Neural cell (in vitro differentiated cells): ENCODE measurements around the gene DOCK10. TPM values are rescaled to one million over a fixed set of nuclear protein-coding genes. Genes with fewer than 3 reads are reported as not detected.

Experiments
- H2AFZ ChIP-seq: fragments of 200-600, 300-800 bp; sonication (generic), shearing (Covaris generic); 2 replicates; pipeline ENCODE4 v1.6.0; 2014; ENCODE audit warnings: low read depth, mild to moderate bottlenecking, antibody characterized with exemption, low read length, moderate library complexity
- H3F3A ChIP-seq: fragments of 200-600 bp; shearing (Covaris generic); 2 replicates; pipeline ENCODE4 v1.6.1; 2016; ENCODE audit warnings: mild to moderate bottlenecking, moderate library complexity, mixed read lengths, antibody characterized with exemption, low read length; ENCODE audit not compliant: insufficient read depth, poor library complexity, severe bottlenecking
- H3K27ac ChIP-seq: fragments of 200-600, 300-800 bp; sonication (generic), shearing (Covaris generic); 2 replicates; pipeline ENCODE4 v1.5.1; 2014; ENCODE audit warnings: mild to moderate bottlenecking, low read length, moderate library complexity
- H3K27me3 ChIP-seq: fragments of 300-800, 200-600 bp; sonication (generic), shearing (Covaris generic); 2 replicates; pipeline ENCODE4 v1.6.0; 2014; ENCODE audit warnings: mild to moderate bottlenecking, low read depth, low read length, moderate library complexity; ENCODE audit not compliant: insufficient read depth
- H3K36me3 ChIP-seq: fragments of 300-800, 200-600 bp; sonication (generic), shearing (Covaris generic); 2 replicates; pipeline ENCODE4 v1.5.1; 2014; ENCODE audit warnings: mild to moderate bottlenecking, antibody characterized with exemption, low read length, moderate library complexity; ENCODE audit not compliant: insufficient read depth
- H3K4me2 ChIP-seq: fragments of 300-800, 200-600 bp; sonication (generic), shearing (Covaris generic); 2 replicates; pipeline ENCODE4 v1.6.0; 2014; ENCODE audit warnings: mild to moderate bottlenecking, low read length
- H3K4me3 ChIP-seq: fragments of 300-800, 200-600 bp; sonication (generic), shearing (Covaris generic); 2 replicates; pipeline ENCODE4 v1.5.1; 2014; ENCODE audit warnings: mild to moderate bottlenecking, low read length, moderate library complexity
- H3K79me2 ChIP-seq: fragments of 200-600 bp; shearing (Covaris generic); replicated peaks from 2 replicates; pipeline ENCODE4 v1.6.0; 2014; ENCODE audit warnings: mild to moderate bottlenecking, low read length, moderate library complexity; ENCODE audit not compliant: insufficient read depth
- H3K9ac ChIP-seq: fragments of 300-800, 200-600 bp; sonication (generic), shearing (Covaris generic); 2 replicates; pipeline ENCODE4 v1.6.1; 2016; ENCODE audit warnings: mild to moderate bottlenecking, low read length, mixed read lengths
- H3K9me2 ChIP-seq: fragments of 200-600 bp; shearing (Covaris generic); 2 replicates; pipeline ENCODE4 v1.6.1; 2016; ENCODE audit warnings: mild to moderate bottlenecking, low read length, mixed read lengths; ENCODE audit not compliant: insufficient read depth
- H3K9me3 ChIP-seq: fragments of 200-600, 300-800 bp; sonication (generic), shearing (Covaris generic); 2 replicates; pipeline ENCODE4 v1.6.1; 2016; ENCODE audit warnings: mild to moderate bottlenecking, mixed run types, low read length, moderate library complexity, mixed read lengths
- H4K20me1 ChIP-seq: fragments of 200-600 bp; shearing (Covaris generic); 2 replicates; pipeline ENCODE4 v1.6.1; 2016; ENCODE audit warnings: mild to moderate bottlenecking, mixed run types; ENCODE audit not compliant: insufficient read depth
- CTCF ChIP-seq: fragments of 450-650 bp; IDR thresholded peaks from 2 replicates; pipeline ENCODE4 v1.5.1; 2014; ENCODE audit warnings: antibody characterized with exemption, mild to moderate bottlenecking, moderate library complexity; ENCODE audit not compliant: poor library complexity, severe bottlenecking
- EP300 ChIP-seq: fragments of 450-650 bp; conservative IDR thresholded peaks from 2 replicates; pipeline ENCODE4 v1.6.1; 2014; ENCODE audit warnings: antibody characterized with exemption, mild to moderate bottlenecking, moderate library complexity; ENCODE audit not compliant: poor library complexity, severe bottlenecking
- EZH2 ChIP-seq: fragments of 200-600, 300-800 bp; shearing (Covaris generic), sonication (generic); IDR thresholded peaks from 2 replicates; pipeline ENCODE4 v1.6.1; 2014; ENCODE audit warnings: antibody characterized with exemption, low read length, borderline replicate concordance, mild to moderate bottlenecking; ENCODE audit not compliant: insufficient read depth, poor library complexity, severe bottlenecking
- MXI1 ChIP-seq: fragments of 450-650 bp; conservative IDR thresholded peaks from 2 replicates; pipeline ENCODE4 v1.6.1; 2014; ENCODE audit warnings: antibody characterized with exemption, mild to moderate bottlenecking; ENCODE audit not compliant: poor library complexity, severe bottlenecking
- POLR2AphosphoS5 ChIP-seq: IDR thresholded peaks from 2 replicates; pipeline ENCODE4 v1.6.1; 2012
- RAD21 ChIP-seq: fragments of 450-650 bp; conservative IDR thresholded peaks from 2 replicates; pipeline ENCODE4 v1.6.1; 2014; ENCODE audit warnings: antibody characterized with exemption, mild to moderate bottlenecking, moderate library complexity
- SMC3 ChIP-seq: fragments of 450-650 bp; conservative IDR thresholded peaks from 2 replicates; pipeline ENCODE4 v1.6.1; 2014; ENCODE audit warnings: antibody characterized with exemption, mild to moderate bottlenecking, moderate library complexity; ENCODE audit not compliant: poor library complexity
- TAF1 ChIP-seq: IDR thresholded peaks from 2 replicates; pipeline ENCODE4 v1.6.1; 2012; ENCODE audit warnings: low read depth
- polyA plus RNA-seq: library from polyadenylated mRNA; depleted of rRNA; stranded (reverse); fragments of >200 nt; gene quantifications from 2 replicates; pipeline ENCODE4 v1.2.3, GENCODE V29; 2014
- TF ChIP-seq, protein P1 (sequence below): IDR thresholded peaks from 2 replicates; pipeline ENCODE4 v1.6.1; 2012; ENCODE audit warnings: borderline replicate concordance

Gene DOCK10
- polyA plus RNA-seq, 1 donor from 2014 or later, result 0.37 TPM

GRCh38 chr2:224952936-224953657 is 89.2 kb downstream of the DOCK10 start:
- TF ChIP-seq CTCF, result no peak
- no peaks in the 10 kb centered on the region for H3K36me3 ChIP-seq
- H3K27me3 ChIP-seq, result no peaks in the 10 kb centered on the region
- no peaks in the 10 kb centered on the region for H3K79me2 ChIP-seq
- no peaks in the 10 kb centered on the region for H3K9me2 ChIP-seq
- H2AFZ ChIP-seq, result no peak overlapping the region
- H3F3A ChIP-seq, result no peaks in the 10 kb centered on the region
- H3K9me3 ChIP-seq, result no peaks in the 10 kb centered on the region
- no peak overlapping the region for H3K4me2 ChIP-seq
- H3K27ac ChIP-seq, result no peak overlapping the region
- no peak overlapping the region for H3K4me3 ChIP-seq
- no peaks in the 10 kb centered on the region for H4K20me1 ChIP-seq
- no peak overlapping the region for H3K9ac ChIP-seq

DNA sequence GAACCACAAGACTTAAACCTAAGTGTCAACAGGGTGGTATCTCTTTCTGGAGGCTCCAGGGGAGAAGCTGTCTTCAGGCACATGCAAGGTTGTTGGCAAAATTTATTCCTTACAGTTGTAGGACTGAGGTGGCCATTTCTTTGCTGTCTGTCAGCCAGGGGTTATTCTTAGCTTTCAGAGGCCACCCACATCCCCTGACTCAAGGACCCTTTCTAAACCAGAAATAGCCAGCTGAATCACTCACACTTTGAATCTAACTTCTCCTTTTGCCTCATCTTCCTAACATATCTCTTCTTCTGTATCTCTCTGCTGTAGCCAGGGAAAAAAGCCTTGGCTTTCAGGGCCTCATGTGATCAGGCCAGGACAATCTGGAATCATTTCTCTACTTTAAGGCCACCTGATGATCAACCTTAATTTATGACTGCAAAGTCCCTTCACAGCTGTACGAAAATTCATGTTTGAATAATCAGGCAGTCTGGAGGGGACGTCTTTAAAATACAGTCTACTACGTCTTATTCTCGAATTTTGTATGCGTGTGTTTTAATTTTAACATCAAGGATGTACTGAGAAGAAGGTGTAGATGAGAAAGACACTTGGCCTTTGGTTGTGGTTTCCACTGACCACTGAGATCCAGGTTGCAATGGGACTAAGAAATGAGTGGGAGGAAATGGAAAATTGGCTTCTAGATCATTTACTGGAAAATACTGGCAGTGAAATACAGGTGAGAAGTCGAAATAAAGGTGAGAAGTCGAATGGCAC is 90.4 kb downstream of the DOCK10 start:
- Histone ChIP-seq H4K20me1 (no peaks in the 10 kb centered on the region), H3K27me3 (no peaks in the 10 kb centered on the region), H3K4me3 (no peak overlapping the region), H3K9me2 (no peaks in the 10 kb centered on the region), H3K27ac (no peak overlapping the region), H3K79me2 (no peaks in the 10 kb centered on the region), H3K9me3 (no peaks in the 10 kb centered on the region), H2AFZ (no peak overlapping the region), H3K9ac (no peak overlapping the region), H3K4me2 (no peak overlapping the region), H3F3A (no peaks in the 10 kb centered on the region), H3K36me3 (no peaks in the 10 kb centered on the region)
- TF ChIP-seq SMC3 (no peak), CTCF (no peak), TAF1 (no peak), MXI1 (no peak), EZH2 (no peak), RAD21 (no peak), EP300 (no peak), POLR2AphosphoS5 (no peak)
- TF ChIP-seq, protein P1, sequence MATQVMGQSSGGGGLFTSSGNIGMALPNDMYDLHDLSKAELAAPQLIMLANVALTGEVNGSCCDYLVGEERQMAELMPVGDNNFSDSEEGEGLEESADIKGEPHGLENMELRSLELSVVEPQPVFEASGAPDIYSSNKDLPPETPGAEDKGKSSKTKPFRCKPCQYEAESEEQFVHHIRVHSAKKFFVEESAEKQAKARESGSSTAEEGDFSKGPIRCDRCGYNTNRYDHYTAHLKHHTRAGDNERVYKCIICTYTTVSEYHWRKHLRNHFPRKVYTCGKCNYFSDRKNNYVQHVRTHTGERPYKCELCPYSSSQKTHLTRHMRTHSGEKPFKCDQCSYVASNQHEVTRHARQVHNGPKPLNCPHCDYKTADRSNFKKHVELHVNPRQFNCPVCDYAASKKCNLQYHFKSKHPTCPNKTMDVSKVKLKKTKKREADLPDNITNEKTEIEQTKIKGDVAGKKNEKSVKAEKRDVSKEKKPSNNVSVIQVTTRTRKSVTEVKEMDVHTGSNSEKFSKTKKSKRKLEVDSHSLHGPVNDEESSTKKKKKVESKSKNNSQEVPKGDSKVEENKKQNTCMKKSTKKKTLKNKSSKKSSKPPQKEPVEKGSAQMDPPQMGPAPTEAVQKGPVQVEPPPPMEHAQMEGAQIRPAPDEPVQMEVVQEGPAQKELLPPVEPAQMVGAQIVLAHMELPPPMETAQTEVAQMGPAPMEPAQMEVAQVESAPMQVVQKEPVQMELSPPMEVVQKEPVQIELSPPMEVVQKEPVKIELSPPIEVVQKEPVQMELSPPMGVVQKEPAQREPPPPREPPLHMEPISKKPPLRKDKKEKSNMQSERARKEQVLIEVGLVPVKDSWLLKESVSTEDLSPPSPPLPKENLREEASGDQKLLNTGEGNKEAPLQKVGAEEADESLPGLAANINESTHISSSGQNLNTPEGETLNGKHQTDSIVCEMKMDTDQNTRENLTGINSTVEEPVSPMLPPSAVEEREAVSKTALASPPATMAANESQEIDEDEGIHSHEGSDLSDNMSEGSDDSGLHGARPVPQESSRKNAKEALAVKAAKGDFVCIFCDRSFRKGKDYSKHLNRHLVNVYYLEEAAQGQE, result no peak
